C1 segment of cervical spinal cord (tissue), 14 donors: Measurements from ENCODE around the gene RTP2.

Experiments used
- DNase-seq, 14 donors: peaks; one replicate each; lab custom pipeline; 2025; lab: John Stamatoyannopoulos, UW

The RTP2 gene

DNA sequence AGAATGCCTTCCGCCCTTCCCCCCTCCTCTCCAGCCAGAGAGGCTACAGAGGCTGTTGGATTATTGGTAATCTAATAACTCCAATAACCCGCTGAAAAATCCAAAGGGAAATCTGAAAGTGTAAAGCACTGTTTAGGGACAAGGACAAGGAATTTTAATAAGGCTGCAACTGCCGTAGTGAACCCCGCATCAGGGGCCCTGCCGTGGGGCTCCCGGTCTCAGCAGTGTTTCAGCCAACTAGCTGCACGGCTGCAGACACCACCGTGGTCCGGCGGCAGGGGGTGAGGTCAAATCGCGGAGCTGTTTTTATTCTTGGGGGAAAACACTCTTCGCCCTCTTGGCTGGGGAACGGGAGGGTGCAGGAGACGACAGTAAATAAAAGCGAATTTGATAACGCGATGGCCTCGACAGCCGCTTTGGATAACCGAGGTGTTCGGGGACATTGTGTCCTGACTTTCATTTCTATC, 36.8 kb upstream of the RTP2 start:
- DNase-seq = peak in 7 of 14 donors; percentile 68 to 87 (median 82)

DNA sequence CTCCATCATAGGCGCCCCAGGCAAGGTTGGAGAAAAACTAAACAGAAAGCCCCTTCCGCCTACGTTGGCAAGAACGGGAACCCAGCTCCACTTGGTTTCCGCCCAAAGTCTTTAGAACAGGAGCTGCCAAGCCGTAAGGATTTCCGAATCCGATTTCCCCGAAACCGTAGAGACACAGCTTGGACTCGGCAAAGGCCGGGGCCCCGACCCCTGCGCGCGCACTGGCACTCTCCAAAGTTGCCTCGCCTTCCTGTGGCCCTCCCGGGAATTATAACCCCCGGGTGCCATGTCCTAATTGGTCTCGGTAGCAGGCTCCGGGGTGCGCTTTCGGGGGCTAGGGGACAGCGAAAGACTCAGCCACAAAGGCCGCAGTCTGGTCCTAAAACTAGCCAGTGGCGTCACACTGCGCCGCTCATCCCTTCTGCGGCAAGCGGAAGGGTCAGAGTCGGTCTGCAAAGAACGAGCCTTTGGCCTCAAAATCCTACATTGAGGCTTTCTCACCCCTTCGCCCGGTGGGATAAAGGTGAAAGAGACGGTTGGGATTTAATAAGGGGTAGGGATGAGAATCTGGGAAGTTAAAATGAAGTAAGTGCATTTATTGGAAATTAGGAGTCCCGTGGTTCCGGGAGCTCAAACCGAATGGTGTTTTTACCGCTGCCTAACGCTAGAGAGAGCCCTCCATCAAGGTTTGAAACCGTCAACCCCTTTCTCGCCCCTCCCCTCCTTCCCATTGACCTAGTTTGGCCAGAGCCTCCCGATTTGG, 36.2 kb upstream of the RTP2 start:
- peak; percentile 61 to 93 (median 84) for DNase-seq

DNA sequence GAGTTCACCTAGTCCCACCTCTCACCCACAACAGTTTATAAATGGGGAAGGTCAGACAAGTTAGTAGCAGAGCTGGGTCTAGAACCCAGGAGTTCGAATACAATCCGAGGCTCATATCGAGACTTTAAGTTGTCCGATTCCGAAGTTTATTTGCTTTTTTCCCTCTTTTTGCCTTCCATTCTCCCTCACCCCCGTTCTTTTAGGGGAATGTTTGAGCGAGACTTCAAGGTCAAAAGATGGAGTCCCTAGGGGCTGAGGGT, 35.6 kb upstream of the RTP2 start:
- peak in 1 of 14 donors; percentile 56 for DNase-seq

DNA sequence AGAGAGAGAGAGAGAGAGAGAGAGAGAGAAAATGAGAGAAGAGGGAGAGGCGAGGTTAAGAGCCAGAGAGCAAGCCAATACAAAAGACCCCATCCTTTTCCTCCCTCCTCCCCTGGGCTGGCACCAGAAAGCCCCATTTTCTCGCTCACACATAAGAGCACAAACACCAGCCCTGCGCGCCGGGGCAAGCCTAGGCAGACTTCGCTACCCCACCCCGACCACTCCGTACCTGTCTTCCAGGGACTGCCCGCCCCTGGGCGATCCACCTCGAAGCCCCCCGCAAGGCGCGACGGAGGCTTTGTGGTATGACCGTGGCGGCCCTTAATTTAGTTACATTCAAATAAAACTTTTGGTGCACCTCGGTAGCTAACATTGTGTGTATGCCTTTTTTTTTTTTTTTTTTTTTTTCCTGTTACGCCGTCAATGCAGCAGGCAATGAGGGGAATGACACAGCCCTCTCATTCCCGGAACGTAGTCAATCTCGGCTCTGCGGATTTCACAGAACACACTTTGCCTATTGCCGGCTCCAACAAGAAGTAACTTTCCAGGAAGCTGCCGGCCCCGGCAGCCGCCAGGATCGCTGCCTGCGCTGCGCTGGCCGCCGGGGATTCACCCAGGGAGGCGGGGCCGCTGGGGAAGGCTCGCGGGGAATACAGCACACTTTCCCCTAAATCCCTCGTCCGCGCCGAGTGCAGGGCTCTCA, 35.2 kb upstream of the RTP2 start:
- DNase-seq = peak in 9 of 14 donors; percentile 31 to 74 (median 54)

DNA sequence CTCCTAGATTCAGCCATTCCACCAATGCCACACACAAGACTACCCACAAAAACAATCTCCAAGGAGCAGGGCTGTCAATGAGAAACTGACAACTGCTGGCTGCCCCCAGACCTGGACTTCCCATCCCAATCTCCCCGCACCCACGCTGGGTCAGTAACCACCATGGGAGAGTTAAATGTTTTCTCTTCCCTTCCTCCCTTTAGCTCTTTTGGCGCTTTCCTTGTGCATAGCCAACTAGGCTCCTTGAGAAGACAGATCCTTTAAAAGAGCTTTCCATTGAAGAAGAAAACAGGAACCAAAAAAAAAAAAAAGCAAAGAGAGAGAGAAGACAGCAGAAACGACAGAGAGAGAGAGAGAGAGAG, 34.6 kb upstream of the RTP2 start:
- peak in 3 of 14 donors; percentile 25 to 51 (median 31) for DNase-seq

DNA sequence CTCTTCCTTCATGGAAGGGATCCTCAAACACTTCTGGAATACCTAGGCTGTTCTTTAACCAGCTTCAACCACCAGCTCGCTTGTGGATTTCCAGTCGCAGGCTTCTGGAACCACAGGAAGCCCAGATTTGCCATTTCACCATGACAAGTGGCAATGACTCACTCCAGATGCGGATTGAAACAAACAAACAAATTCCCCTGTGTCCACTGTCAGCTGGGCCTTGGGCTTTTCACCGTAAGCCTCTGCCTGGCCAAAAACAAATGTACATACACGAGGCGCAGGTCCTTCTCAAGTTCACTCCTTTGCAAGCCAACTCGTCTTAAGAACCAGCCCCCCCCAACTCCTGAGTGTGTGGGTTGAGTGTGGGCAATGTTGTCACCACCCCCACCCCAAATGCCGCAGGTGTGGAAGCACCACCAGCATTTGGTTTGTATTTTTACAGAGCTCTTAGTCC, 34.1 kb upstream of the RTP2 start:
- peak in 3 of 14 donors; percentile 27 to 54 (median 37) for DNase-seq

DNA sequence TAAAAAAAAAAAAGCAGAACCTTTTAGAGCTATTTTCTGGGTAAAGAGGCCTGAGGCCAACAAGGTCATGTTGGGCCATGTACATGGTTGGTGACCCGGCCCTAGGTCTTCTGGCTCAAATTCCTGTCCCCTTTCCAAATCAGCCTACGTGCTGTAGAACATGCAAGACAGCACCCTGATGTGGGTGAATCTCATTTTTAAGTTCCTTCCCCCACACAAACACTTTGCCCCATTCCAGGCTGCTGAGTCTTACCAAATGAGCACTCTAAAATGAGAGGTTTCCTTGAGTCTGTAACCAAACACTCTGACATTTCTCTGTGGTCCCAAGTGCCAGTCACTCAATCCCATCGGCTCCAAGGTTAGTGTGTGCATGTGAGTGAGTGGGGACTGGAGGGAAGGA, 33.5 kb upstream of the RTP2 start:
- no peak for DNase-seq

DNA sequence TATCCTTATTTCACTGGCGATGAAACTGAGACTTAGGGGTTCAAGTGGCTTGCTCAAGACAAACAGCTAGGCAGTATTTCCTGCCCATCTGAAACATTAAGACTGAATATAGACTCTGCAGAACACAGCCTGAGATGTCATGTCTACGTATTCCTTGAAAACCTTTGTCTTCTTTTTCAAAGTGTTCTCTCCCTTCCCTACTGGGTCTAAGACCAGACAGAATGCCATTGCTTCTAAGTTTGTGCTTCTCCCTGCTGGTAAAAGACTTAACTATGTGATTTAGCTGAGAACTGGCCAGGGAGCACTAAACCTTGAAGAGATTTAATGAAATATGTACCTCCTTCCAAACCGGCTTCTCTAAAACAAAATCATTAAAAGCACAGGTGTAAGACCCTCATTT, 33.0 kb upstream of the RTP2 start:
- no peak for DNase-seq

DNA sequence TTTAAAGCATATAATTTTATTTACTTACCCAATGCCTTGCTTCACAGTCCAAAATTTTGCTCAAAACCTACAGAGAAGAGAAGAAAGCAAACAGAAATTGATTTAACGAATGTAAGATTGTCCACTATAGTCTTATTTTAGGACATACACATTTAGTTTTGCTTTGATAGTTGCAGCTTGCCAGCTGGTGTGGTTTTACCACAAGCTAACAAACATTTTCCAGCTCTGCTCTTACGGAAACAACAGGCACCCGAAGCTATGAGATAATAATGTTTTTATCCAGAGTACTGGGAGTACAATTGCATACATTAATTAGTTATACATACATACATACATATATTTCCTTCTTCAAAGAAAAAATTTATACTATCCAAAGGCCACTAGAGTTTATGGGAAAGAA, 32.5 kb upstream of the RTP2 start:
- no peak for DNase-seq

DNA sequence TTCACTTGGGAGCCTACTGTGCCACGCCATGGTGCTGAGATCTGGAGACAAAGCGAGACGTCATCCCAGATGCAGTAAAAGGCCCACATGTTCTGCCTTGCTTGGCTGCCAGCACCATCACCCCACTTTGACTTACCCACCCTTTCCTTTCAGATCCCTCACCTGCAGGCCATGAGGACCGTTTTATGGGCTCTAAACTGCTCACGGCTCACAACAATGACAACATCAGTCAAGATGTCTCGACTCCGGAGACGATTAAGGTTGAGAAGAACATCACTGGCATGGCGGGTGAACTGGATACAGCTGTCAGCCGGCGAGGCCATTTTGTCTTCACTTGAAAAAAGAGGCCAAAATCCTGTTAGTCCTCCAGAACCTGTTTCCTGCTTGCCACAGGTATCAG, 31.0 kb upstream of the RTP2 start:
- DNase-seq = no peak

DNA sequence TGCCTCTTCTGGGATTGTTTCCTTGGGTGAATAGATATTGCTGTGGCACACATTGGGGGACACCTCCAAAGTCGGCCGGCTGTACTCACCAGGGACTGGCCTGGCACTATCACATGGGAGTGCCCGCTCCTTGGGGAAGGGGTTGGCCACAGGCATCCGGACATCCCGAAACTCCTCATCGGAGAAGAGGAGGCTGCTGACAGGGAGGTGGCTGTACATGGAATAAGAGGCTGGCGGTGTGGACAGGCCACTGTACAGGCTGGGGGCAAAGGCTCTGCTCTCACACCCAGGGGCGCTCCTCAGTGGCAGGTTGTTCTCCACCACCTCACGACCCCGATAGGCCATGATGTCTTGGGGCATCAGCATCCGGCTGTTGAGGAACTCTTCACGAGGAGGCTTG, 27.2 kb upstream of the RTP2 start:
- DNase-seq = no peak

DNA sequence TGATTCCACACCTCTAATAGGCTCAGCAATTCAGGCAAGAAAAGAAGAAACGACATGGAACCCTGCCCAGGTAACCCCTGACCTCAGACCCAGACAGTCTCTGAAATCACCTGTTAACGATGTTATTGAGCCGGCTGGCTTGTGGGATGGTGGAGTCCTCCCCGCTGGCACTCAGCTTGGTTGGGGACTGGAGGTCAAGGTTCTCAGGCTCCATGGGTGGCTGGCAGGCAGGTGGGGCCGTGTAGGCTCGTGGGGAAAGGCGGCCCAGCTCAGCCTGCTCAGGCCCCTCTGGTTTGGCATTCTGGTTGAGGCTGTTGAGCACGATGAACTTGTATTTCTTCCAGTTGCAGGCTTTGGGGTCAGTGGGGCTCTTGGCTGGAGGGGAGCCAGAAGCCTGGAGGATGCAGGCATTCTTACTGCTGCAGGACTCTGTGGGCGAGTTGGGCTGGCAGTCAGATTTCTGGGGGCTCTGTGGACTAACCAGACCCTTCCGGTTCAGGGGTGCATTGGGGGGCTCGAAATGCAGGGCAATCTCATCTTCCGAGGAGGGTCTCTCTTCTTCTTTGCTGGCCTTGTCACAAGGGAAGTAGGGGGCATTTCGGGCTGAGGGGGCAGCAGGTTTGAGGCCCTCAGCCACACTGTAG, 26.7 kb upstream of the RTP2 start:
- DNase-seq = no peak

DNA sequence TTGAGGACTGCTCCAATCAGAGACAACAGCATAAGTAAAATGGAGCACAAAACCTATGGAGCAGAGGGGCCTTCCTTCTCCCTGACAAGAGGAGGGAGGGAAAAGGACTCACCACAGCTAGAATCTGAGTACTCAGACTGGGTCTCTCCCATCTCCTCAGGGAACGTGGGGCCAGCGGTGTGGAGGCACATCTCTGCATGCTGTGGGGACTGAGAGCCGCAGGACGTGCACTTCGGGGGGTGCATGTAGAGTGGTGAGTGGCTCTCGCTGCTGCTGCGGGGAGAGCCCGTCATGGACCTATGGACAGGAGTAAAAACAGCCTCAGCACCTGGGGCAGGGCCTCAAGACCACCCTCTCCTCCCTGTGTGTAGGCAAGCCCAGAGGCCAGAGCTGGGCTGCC, 25.9 kb upstream of the RTP2 start:
- DNase-seq = no peak

DNA sequence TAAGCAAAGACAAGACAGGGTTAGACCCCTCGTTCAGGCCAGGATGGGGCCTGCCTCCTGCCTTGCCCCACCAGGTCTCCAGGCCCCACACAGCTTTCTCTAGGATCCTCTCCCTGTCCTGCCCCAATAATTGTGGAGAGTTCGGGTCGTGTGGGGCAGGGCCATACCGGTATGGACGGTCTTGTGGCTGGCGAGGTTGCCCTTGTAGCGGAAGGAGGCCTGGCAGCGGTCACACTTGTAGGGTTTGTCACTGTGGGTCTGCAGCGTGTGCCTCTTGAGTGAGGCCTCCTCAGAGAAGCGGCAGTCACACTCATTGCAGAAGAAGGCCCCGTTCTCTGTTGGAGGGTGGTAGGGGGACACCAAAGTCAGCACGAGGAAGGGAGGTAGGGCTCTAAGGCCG, 24.2 kb upstream of the RTP2 start:
- no peak for DNase-seq

DNA sequence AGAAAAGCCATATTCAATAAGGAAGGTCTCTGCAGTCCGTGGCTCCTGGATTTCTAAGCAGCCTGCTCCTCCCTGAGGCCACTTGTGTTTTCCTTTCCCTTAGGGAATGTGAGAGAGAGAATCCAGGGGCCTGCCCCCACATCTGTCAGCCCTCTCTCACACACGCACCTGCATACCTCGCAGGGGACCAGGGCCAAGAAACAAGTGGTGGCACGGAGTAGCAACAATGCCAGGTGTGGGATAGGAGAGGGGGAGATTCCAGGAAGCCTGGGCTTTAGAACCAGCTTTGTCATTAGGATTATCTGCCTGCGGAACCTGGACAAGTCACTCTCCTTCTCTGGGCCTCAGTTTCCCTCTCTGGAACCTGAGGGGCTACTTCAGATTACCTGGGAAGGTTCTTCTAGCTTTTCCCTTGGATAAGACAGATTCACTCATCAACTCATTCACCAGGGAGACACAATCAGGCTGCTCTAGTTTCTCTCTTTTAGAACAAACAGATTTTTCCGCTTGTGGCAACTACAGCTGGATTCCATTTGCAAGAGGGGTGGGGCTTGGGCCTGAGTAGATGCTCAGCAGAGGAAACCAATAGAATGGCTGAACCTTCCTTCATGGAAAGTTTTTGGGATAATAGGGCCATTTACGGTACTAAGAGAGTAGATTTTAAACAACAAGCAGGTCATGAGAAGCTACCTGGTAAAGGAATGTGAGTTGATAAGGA, 23.5 kb upstream of the RTP2 start:
- no peak for DNase-seq

DNA sequence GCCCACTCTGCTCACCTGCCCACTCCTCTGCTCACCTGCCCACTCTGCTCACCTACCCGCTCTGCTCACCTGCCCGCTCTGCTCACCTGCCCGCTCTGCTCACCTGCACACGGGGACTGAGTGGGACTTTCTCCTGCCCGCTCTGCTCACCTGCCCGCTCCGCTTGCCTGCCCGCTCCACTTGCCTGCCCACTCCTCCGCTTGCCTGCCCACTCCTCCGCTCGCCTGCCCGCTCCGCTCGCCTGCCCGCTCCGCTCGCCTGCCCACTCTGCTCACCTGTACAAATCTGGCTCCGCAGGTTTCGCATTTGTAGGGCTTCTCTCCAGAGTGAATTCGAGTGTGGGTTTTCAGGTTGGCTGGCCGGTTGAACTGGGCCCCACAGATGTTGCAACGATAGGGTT, 22.9 kb upstream of the RTP2 start:
- DNase-seq = no peak

DNA sequence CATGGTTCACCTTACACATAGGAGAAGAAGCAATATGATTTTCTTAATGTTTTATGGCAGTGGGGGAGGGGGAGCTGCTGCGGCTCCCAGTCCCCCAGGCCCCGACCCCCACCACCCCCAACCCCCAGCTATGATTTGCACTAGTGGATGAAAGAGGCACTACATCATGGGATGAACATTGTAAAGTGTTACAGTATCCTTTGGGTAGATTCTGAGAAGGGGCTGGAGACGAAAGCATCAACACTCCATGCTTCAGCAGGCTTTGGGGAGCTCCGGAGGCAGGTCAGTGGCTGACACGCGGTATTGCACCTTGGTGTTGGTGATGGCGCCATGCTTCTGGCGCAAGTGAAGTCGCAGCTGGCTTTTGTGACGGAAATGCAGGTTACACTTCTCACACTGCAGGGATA, 19.9 kb upstream of the RTP2 start:
- DNase-seq = no peak

DNA sequence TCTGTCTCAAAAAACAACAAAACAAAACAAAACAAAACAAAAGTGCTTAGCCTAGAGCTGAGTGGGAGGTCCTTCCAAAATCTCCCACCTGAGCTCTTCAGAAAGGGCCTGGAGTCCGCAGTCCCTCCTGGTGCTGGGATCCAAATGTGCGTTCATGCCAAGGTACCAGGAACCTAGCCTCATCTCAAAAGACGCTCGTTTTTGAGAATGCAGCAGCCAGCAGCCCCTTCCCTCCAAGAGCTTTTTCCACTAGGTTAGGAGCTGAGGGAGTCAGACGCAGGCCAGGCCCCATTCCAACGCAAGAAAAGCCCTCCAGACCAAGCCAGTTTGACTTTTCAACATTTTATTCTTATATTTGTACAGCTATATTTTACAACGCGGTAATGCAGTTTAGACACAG, 18.7 kb upstream of the RTP2 start:
- no peak for DNase-seq

DNA sequence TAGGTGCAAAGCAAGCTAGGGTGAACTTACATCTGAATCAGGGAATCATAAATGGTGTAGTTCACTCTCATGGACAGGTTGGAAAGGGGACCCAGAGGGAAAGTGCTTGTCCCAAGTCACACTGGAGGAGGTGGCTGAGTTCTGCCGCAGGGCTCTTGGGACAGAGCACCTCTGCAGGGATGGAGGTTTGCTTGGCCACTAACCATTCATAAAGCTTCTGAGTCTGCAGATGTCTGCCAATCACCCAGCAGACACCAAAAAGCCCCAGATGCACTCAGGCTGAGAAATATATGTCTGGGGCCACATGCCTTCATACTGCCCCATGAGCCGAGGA, 17.9 kb upstream of the RTP2 start:
- no peak for DNase-seq

DNA sequence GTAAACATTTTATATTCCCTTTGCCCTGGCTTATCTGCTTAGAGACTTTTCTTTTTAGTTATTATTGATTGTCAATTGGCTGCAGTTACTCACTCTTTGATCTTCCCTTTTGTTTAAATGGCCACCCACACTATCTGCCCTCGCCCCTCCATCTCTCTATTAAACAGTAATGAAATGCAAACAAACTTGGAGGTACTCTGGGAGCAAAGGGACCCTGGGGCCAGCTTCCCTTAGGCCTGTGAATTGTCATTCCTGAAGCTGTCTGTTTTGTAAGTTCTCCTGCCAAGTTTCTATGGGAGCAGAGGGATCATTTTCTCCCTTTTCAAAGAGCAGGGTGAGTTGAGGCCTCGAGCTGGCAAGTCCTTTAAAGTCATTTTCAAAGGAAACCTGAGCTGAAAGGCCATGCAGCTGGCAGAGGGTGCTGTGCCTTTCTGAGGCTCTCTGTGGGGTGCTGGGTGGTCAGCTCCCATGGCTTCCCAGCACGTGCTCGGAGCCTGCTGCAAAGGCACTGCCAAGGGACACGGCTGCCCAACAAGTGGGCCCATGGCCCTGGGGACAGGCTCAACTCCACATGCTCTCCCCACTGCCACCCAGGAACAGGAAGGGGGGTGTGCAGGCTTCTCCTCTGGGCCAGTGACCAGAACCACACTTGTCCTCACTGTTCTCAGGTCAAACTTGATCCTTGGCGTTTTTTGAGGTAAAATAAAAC, 17.4 kb upstream of the RTP2 start:
- peak in 9 of 14 donors; percentile 30 to 78 (median 50) for DNase-seq

DNA sequence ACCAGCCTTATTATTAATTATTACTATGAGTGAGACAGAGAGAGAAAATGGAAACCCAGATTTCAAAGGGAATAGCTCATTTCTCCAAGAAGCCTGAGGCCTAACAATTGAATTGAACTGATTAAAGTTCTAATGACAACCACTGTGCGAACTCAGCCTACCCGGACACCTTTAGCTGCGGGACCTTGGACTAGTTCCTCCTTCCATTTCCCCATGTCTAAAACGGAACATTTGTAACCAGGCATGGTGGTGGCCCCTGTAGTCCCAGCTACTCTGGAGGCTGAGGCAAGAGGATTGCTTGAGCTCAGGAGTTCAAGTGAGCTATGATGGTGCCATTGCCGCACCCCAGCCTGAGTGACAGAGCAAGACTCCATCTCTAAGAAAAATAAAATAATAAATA, 16.4 kb upstream of the RTP2 start:
- DNase-seq = no peak

DNA sequence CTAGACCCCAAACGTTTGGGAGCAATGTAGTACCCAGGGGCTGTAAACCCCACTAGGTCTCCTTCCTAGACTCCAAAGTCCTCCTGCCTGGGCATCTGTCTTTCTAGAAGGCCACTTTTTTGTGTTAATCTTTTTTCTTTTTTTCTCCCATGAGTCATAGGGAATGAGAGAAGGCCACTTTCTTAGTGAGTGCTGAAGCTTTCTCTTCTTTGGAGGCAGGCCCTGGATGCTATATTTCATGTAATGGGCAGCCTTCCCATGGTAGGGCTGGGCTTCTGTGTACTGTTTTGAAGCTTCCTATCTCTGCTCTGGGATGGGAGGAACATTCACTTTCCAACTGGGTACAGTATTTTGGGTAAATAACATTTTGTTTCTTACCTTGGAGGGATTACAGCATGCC, 15.2 kb upstream of the RTP2 start:
- DNase-seq = no peak
